GM13976 (cell line): ENCODE data around the gene CTIF.

Experiments
- DNase-seq: peaks from one replicate; pipeline ENCODE4 v3.0.0; 2012; ENCODE audit warnings: low spot score
- in situ Hi-C: fragments of 300-500 bp; cut with MboI; formaldehyde crosslinking; loops from one replicate; pipeline ENCODE4 v1.12.0; 2022; ENCODE audit warnings: low sequenced_read_pairs, mixed read lengths, inconsistent platforms; ENCODE audit not compliant: unreplicated experiment
- TF ChIP-seq, protein P1 (sequence below): IDR thresholded peaks from 2 replicates; pipeline ENCODE4 v1.5.1; 2012; ENCODE audit warnings: borderline replicate concordance, mild to moderate bottlenecking; ENCODE audit not compliant: insufficient read depth; ENCODE audit errors: extremely low read depth, missing control alignments, control extremely low read depth

CTIF gene

DNA sequence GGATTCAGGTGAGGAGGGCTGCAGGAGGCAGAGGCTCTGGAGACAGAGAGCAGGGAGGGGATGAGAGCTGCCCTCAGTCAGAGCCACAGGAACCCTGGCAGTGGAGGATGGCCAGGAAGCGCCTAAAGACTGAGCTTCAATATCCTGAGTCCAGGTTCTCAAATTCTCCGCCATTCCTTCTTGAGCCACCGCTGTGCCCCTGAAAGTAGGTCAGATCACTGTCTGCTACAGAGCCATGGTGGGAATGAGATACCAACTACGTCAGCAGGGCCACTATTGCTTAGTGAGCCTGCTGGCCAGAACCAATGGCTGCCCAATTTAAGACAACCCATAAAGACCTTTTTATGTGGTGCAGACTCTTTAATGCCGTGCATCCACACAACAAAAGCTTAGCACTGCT is 155.5 kb downstream of the CTIF start:
- TF ChIP-seq, protein P1, sequence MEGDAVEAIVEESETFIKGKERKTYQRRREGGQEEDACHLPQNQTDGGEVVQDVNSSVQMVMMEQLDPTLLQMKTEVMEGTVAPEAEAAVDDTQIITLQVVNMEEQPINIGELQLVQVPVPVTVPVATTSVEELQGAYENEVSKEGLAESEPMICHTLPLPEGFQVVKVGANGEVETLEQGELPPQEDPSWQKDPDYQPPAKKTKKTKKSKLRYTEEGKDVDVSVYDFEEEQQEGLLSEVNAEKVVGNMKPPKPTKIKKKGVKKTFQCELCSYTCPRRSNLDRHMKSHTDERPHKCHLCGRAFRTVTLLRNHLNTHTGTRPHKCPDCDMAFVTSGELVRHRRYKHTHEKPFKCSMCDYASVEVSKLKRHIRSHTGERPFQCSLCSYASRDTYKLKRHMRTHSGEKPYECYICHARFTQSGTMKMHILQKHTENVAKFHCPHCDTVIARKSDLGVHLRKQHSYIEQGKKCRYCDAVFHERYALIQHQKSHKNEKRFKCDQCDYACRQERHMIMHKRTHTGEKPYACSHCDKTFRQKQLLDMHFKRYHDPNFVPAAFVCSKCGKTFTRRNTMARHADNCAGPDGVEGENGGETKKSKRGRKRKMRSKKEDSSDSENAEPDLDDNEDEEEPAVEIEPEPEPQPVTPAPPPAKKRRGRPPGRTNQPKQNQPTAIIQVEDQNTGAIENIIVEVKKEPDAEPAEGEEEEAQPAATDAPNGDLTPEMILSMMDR, result no peak
- DNase-seq, result no peak
- in situ Hi-C loops, result loop anchor here (25.0 kb wide), 2 partner anchors 743 to 1168 kb away; no protein-coding TSS in a partner anchor

DNA sequence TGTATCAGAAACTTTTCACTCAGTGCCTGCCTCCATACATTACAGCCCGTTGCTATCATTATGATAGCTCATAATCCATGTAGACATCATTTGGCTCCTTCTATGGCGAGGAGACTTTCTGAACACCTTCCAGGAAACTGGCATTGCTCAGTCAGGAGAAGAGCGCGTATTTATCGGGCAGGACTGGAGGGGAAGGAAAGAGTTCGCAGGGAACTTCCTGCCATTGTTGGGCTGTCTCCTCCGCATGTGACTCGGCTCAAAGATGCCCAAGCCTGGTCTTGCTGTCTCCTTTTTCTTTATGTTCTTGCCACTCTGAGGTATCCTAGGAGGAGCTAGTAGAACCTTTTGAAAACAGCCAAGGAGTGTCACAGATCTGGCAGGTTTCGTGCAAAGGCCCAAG is 156.8 kb downstream of the CTIF start:
- in situ Hi-C loops, result loop anchor here (25.0 kb wide), 2 partner anchors 742 to 1167 kb away; no protein-coding TSS in a partner anchor
- TF ChIP-seq, protein P1, result no peak
- no peak for DNase-seq

DNA sequence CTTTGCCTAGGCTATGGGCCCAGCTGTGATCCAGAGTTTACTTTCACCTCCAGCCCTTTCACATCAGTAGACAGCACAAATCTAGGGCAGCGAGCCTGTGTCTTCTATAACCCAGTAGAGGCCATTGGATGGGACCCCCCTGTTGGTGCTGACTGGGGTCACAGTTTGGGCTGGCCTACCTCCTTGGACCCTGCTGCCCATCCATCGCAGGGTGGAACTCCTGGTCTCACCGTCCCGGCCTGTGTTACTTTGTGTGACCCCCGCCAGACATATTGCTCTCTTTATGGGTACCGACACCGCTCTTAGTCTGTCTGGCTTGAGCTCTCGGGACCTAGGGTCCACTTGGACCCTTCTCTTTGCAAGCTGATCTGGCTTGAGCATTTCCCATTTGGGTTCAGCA is 157.4 kb downstream of the CTIF start:
- in situ Hi-C loops, result loop anchor here (25.0 kb wide), 2 partner anchors 741 to 1166 kb away; no protein-coding TSS in a partner anchor
- TF ChIP-seq, protein P1, result no peak
- DNase-seq, result no peak

DNA sequence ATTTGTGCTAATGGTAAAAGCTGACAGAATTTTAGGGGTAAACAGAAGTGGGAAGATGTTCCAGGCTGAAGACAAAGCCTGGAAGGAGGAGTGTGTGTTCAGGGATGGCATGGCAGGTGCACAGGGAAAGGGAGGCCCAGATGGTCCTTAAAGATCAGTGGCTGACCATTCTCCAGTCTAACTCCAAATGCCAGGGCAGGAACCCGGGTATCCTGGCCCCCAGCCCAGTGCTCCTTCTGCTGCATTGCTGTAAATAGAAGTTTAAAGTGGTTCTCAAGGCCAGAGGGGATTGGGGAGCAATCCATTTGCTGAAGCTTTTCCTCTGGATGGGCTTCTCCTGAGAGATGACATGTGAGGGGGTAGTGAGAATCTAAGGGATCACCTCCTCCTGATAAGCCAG is 158.6 kb downstream of the CTIF start:
- in situ Hi-C loops, result loop anchor here (25.0 kb wide), 2 partner anchors 740 to 1165 kb away; no protein-coding TSS in a partner anchor
- no peak for DNase-seq

DNA sequence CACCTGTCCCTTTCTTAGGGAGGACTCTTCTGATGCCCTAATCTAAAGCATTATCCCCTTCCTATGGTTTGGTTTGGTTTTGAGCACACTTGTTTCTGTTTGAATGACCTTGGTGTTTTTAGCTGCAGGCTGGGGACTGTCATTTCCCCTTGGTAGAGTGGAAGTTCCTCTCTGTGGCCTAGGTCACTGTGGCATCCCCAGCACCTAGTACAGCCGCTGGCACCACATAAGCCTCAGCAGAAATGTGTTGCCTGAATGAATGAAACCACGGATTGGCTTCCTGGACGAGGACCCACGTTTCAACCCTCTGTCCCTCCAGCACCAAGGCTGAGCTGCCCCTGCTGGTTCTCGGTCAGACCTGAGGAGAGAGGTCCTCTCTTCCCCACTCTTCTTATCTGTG is 159.9 kb downstream of the CTIF start:
- in situ Hi-C loops, result loop anchor here (25.0 kb wide), 2 partner anchors 739 to 1164 kb away; no protein-coding TSS in a partner anchor
- TF ChIP-seq, protein P1, result no peak
- no peak for DNase-seq

More for the DNA sequence above, 158.6 kb downstream of the CTIF start:
- TF ChIP-seq, protein P1, result no peak

DNA sequence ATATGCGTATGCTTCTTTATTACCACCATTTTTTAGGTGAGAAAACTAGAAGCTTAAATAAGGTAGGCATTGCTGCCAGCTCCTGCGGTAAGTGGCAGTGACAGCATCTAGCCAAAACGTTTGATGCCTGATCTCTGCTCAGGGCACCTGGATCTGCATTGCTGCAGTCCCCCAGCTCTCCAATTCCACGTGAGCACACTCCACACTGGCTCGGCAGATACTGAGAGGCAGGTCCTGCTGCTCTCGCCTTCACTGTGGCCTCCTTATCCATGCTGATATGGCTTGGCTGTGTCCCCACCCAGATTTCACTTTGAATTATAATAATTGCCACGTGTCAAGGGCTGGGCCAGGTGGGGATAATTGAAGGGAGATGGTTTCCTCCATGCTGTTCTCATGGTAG is 160.9 kb downstream of the CTIF start:
- in situ Hi-C loops, result loop anchor here (25.0 kb wide), 2 partner anchors 738 to 1163 kb away; no protein-coding TSS in a partner anchor
- DNase-seq, result no peak
- TF ChIP-seq, protein P1, result no peak

DNA sequence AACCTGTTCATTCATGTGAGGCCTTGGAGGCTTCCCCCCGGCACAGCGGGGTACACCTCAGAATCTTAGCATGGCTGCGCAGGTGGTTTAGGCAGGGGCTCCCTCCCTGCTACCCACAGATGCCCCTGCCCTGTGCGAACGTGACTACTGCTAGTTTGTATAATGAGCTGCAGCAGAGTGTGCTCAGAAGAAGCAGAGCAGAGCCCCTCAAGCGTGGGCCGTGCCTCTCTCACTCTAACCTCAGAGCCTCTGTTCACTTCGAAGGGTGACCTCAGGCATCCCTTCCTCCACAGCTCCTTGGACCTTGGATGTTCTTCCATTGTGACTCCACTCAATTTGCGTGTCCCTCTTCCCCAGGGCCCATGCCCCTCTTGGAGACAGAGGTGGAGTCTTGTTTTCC is 161.6 kb downstream of the CTIF start:
- in situ Hi-C loops, result no loop called here

More for the DNA sequence above, 161.6 kb downstream of the CTIF start:
- DNase-seq, result no peak
- TF ChIP-seq, protein P1, result no peak
